GM23338 (cell line): ENCODE data around the gene NHLH2.

Experiments
- CTCF ChIP-seq, 2 experiments: fragments of 200-600 bp in 1 of 2; sonication (generic) in 1 of 2; conservative IDR thresholded peaks; 2 replicates each; pipeline versions ENCODE4 v1.5.1 to v1.6.1; 2016 to 2017; ENCODE audit warnings: antibody characterized with exemption in 2 of 2, low read depth in 2 of 2, mild to moderate bottlenecking in 2 of 2, moderate library complexity in 1 of 2
- POLR2AphosphoS5 ChIP-seq: IDR thresholded peaks from 2 replicates; pipeline ENCODE4 v1.6.1; 2016; ENCODE audit warnings: antibody characterized with exemption, low read depth

- TF ChIP-seq POLR2AphosphoS5, result no peak
- TF ChIP-seq CTCF (conservative IDR thresholded peaks at IDR 0.05; ENCODE audit: low read depth in 2 of 2), result no peak
These were observed 33.6 kb upstream of the NHLH2 start for GRCh38 chr1:115874497-115874896.
